ENCODE measurements around the gene MYBPHL.

GRCh38 chr1:109247401-109248365 is 59.1 kb downstream of the MYBPHL start:
- TF ChIP-seq POLR2A (IDR thresholded peaks at IDR 0.05) (no peak), CTCF (IDR thresholded peaks at IDR 0.05) (no peak)

Data from thyroid gland (tissue), 4 donors.